RWPE2 (cell line): ENCODE results near the gene GARNL3.

Experiments
- ATAC-seq: fragments of 200-7000 bp; cut with Tn5 transposase; 3 replicates; pipeline ENCODE4 v1.9.1; 2021; ENCODE audit warnings: low read depth
- DNase-seq: peaks from one replicate; pipeline ENCODE4 v3.0.0-alpha.2; 2020; ENCODE audit warnings: low spot score
- H3K27ac ChIP-seq: fragments of 450-650 bp; 2 replicates; pipeline ENCODE4 v1.5.1; 2017; ENCODE audit warnings: mild to moderate bottlenecking; ENCODE audit not compliant: poor library complexity, severe bottlenecking
- H3K27me3 ChIP-seq: fragments of 250-450 bp; sonication (Bioruptor Pico); 2 replicates; pipeline ENCODE4 v1.5.1; 2021; ENCODE audit warnings: mild to moderate bottlenecking, moderate library complexity; ENCODE audit not compliant: insufficient read depth, poor library complexity, severe bottlenecking
- H3K36me3 ChIP-seq: fragments of 250-450 bp; sonication (Bioruptor Pico); 2 replicates; pipeline ENCODE4 v1.5.1; 2020; ENCODE audit warnings: low read depth, mild to moderate bottlenecking, moderate library complexity
- H3K4me1 ChIP-seq: fragments of 250-450 bp; sonication (Bioruptor Pico); 2 replicates; pipeline ENCODE4 v1.5.1; 2021; ENCODE audit warnings: mild to moderate bottlenecking, moderate library complexity; ENCODE audit not compliant: insufficient read depth, poor library complexity, severe bottlenecking
- H3K4me3 ChIP-seq: fragments of 250-450 bp; sonication (Bioruptor Pico); 2 replicates; pipeline ENCODE4 v1.5.1; 2021; ENCODE audit warnings: mild to moderate bottlenecking, moderate library complexity; ENCODE audit not compliant: severe bottlenecking
- H3K9me3 ChIP-seq: fragments of 250-450 bp; sonication (Bioruptor Pico); 2 replicates; pipeline ENCODE4 v1.5.1; 2021; ENCODE audit warnings: mild to moderate bottlenecking, moderate library complexity; ENCODE audit not compliant: severe bottlenecking
- TF ChIP-seq, protein P1 (sequence below): fragments of 450-650 bp; IDR thresholded peaks from one replicate; pipeline ENCODE4 v1.5.1; 2017; ENCODE audit warnings: mild to moderate bottlenecking, moderate library complexity; ENCODE audit not compliant: poor library complexity, severe bottlenecking

Gene GARNL3

DNA sequence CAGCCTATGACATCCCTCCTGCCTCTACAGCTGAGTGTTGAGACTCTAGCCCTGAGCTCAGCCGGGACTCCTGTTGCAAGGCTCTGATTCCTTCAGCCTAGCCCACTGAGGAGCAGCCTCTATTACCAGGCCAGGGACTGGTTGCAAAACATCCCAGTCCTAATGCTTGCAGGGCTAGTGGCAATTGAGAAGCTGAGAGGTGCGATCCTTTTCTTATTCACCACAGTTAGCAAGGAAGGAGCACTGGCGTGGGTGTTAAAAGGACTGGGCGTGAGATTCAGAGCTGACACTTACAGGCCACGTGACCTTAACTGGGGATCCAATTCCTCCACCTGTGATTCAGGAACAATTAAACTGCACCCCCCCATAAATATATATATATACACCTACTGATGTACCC, 58.8 kb downstream of the GARNL3 start:
- no peaks in the 10 kb centered on the region for H3K36me3 ChIP-seq
- no peaks in the 10 kb centered on the region for H3K27me3 ChIP-seq
- no peak overlapping the region for H3K27ac ChIP-seq
- H3K4me3 ChIP-seq, result no peak overlapping the region
- no peak for ATAC-seq
- TF ChIP-seq, protein P1, sequence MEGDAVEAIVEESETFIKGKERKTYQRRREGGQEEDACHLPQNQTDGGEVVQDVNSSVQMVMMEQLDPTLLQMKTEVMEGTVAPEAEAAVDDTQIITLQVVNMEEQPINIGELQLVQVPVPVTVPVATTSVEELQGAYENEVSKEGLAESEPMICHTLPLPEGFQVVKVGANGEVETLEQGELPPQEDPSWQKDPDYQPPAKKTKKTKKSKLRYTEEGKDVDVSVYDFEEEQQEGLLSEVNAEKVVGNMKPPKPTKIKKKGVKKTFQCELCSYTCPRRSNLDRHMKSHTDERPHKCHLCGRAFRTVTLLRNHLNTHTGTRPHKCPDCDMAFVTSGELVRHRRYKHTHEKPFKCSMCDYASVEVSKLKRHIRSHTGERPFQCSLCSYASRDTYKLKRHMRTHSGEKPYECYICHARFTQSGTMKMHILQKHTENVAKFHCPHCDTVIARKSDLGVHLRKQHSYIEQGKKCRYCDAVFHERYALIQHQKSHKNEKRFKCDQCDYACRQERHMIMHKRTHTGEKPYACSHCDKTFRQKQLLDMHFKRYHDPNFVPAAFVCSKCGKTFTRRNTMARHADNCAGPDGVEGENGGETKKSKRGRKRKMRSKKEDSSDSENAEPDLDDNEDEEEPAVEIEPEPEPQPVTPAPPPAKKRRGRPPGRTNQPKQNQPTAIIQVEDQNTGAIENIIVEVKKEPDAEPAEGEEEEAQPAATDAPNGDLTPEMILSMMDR, result no peak
- no peak for DNase-seq
- H3K4me1 ChIP-seq, result no peaks in the 10 kb centered on the region
- no peaks in the 10 kb centered on the region for H3K9me3 ChIP-seq

DNA sequence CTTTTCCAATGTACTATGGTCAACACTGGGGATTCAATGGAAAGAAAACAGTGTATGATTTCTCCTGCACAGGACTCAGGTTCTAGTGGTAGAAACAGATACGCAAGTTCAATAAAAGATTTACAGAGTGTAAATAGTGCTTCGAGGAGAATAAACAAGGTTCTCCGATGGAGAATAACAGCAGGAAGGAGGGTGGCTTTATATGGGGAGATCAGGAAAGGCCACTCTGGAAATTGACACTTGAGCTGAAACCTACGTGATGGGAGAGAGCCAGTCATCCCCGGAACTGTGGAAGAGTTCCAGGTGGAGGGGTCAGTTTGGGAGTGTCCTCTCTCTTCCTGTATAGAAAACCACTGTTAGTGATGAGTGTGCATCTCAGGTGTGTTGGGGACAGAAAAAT, 65.9 kb downstream of the GARNL3 start:
- Histone ChIP-seq H3K36me3 (no peaks in the 10 kb centered on the region), H3K27ac (no peak overlapping the region), H3K9me3 (no peaks in the 10 kb centered on the region), H3K27me3 (no peaks in the 10 kb centered on the region), H3K4me3 (no peak overlapping the region), H3K4me1 (no peaks in the 10 kb centered on the region)
- TF ChIP-seq, protein P1, result no peak
- DNase-seq (no peak), ATAC-seq (no peak)

DNA sequence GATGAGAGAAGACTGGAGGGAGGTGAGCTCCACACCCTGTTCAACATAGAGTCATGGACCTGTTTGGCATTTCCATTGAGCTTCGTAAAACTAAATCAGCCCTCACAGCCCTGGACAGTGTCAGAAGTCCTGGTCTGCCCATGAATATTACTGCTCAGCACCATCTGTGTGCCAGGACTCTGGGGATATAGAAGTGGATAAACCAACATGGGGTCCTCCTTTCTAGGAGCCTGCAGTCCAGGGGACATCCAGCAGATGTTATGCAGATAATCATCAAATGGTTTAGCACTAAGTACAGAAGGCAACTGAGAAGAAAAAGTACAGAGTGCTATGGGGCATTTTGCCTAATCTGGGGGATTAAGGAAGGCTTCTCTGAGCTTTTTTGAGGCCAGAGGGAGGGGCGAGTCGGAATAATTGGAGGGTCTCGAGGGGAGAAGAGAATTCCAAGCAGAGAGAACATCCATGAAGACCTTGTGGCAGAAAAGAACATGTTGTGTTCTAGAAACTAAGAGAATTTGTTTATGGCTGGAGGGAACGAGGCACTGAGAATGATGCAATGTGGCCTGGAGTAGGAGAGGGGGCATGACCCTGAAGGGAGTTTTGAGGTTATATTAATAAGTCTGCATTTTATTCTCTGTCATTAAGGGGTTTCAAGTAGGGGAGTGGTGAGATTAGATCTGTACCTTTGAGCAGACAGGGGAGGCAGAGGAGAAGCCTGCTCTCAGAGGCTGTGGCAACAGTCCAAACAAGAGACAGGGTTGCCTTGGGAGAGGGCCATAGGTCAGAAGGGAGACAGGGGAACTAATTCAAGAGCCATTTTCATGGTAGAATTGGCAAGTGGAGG, 68.9 kb downstream of the GARNL3 start:
- H3K27me3 ChIP-seq, result no peaks in the 10 kb centered on the region
- H3K4me1 ChIP-seq, result peaks cover 18% of the 10 kb centered on the region
- no peak overlapping the region for H3K27ac ChIP-seq
- ATAC-seq, result no peak
- TF ChIP-seq, protein P1, result no peak
- H3K4me3 ChIP-seq, result no peak overlapping the region
- no peaks in the 10 kb centered on the region for H3K36me3 ChIP-seq
- DNase-seq, result no peak
- no peaks in the 10 kb centered on the region for H3K9me3 ChIP-seq

DNA sequence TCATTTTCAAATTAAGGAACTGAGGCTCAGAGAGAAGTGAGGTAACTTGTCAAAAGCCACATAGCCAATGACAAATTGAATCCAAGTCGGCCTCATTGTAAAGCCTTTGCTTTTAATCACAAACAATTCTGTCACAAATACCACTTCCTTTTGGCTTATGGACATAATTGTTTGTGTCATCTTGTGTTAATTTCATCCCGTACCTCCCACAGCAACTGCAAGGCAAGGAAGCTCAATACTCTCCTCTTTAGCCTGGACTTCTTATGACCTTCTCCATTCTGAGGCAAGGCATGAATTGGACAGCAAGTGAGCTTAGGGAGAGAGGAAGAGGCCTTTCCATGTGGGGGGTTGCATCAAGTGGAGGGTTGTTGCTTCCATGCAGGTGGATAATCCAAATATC, 70.2 kb downstream of the GARNL3 start:
- H3K36me3 ChIP-seq, result no peaks in the 10 kb centered on the region
- ATAC-seq (no peak), DNase-seq (no peak)
- H3K27me3 ChIP-seq, result no peaks in the 10 kb centered on the region
- TF ChIP-seq, protein P1, result no peak
- no peaks in the 10 kb centered on the region for H3K9me3 ChIP-seq
- H3K4me3 ChIP-seq, result no peak overlapping the region
- H3K4me1 ChIP-seq, result peaks cover 18% of the 10 kb centered on the region
- no peak overlapping the region for H3K27ac ChIP-seq

DNA sequence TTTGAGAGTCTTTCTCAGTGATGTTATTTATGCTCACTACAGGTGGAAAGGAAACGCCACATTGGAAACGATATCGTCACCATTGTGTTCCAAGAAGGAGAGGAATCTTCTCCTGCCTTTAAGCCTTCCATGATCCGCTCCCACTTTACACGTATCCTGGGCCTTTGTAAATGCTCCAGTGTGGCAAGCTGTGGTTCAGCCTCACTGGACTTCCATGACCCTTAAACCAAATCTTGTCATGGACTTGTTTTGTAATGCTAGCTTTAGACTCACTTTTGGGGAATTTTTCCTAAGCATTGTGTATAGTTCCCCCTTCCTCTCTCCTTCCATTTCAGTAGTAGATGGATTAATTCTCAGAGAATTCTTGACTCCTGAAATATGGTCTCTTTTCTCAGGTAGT, 71.5 kb downstream of the GARNL3 start:
- H3K4me1 ChIP-seq, result peaks cover 18% of the 10 kb centered on the region
- H3K27ac ChIP-seq, result peak overlapping the region; percentile 60
- no peaks in the 10 kb centered on the region for H3K36me3 ChIP-seq
- no peak for ATAC-seq
- no peaks in the 10 kb centered on the region for H3K9me3 ChIP-seq
- H3K4me3 ChIP-seq, result no peak overlapping the region
- DNase-seq, result no peak
- TF ChIP-seq, protein P1, result no peak
- no peaks in the 10 kb centered on the region for H3K27me3 ChIP-seq
